Calu3 (cell line): Measurements from ENCODE around the gene HCLS1. TPM values are rescaled to one million over a fixed set of nuclear protein-coding genes. Genes with fewer than 3 reads are reported as not detected.

Experiments used
- BruUV-seq: library from RNA; stranded (reverse); fragments of 400-500 nt; replicated peaks from 2 replicates; lab custom pipeline; 2021; lab: Mats Ljungman, UMichigan
- CTCF ChIA-PET: fragments of 300-600 bp; sonication (Branson Sonifier 250); formaldehyde crosslinking; loops from one replicate; lab custom pipeline; 2022; ENCODE audit warnings: antibody characterized with exemption; lab: Charles Lee
- DNase-seq: peaks from one replicate; pipeline ENCODE4 v3.0.0; 2022
- H3K27ac Mint-ChIP-seq: one replicate; pipeline ENCODE4 v1.8.0; 2022; ENCODE audit warnings: mixed read lengths; ENCODE audit not compliant: unreplicated experiment
- H3K27me3 Mint-ChIP-seq: one replicate; pipeline ENCODE4 v1.8.0; 2022; ENCODE audit warnings: mixed read lengths; ENCODE audit not compliant: unreplicated experiment
- H3K36me3 Mint-ChIP-seq: one replicate; pipeline ENCODE4 v1.8.0; 2022; ENCODE audit warnings: mild to moderate bottlenecking, moderate library complexity, mixed read lengths; ENCODE audit not compliant: insufficient read depth, unreplicated experiment
- H3K4me1 Mint-ChIP-seq: one replicate; pipeline ENCODE4 v1.8.0; 2022; ENCODE audit warnings: mild to moderate bottlenecking, low read depth, mixed read lengths; ENCODE audit not compliant: unreplicated experiment
- H3K4me3 Mint-ChIP-seq: one replicate; pipeline ENCODE4 v1.8.0; 2022; ENCODE audit warnings: mild to moderate bottlenecking, low read depth, moderate library complexity, mixed read lengths; ENCODE audit not compliant: unreplicated experiment
- H3K9me3 Mint-ChIP-seq: one replicate; pipeline ENCODE4 v1.8.0; 2022; ENCODE audit warnings: low read depth, mixed read lengths; ENCODE audit not compliant: unreplicated experiment
- CTCF ChIP-seq: fragments of 200-600 bp; IDR thresholded peaks from one replicate; pipeline ENCODE4 v1.8.0; 2022; ENCODE audit warnings: antibody characterized with exemption; ENCODE audit not compliant: unreplicated experiment
- intact Hi-C: fragments of 100-400 bp; cut with micrococcal nuclease; formaldehyde crosslinking; loops from one replicate; pipeline ENCODE4 v1.10.0; 2022; ENCODE audit not compliant: unreplicated experiment
- total RNA-seq: library from RNA; stranded (reverse); gene quantifications from 2 replicates; pipeline ENCODE4 v1.2.3, GENCODE V29; 2022

The HCLS1 gene
- total RNA-seq, 1 experiment from 2014 or later, result 1.2 TPM

- peaks cover 5% of the 10 kb centered on the region for H3K4me1 Mint-ChIP-seq
- H3K27ac Mint-ChIP-seq, result no peak overlapping the region
- TF ChIP-seq CTCF, result no peak
- no peaks in the 10 kb centered on the region for H3K36me3 Mint-ChIP-seq
- intact Hi-C loops, result no loop called here
- H3K4me3 Mint-ChIP-seq, result no peak overlapping the region
- CTCF ChIA-PET, result no interaction called here
- BruUV-seq, result no TSS peak
- no peaks in the 10 kb centered on the region for H3K9me3 Mint-ChIP-seq
- no peaks in the 10 kb centered on the region for H3K27me3 Mint-ChIP-seq
- DNase-seq, result no peak
Measured at GRCh38 chr3:121654493-121655385, 6.0 kb downstream of the HCLS1 start.

- peaks cover 5% of the 10 kb centered on the region for H3K4me1 Mint-ChIP-seq
- no peaks in the 10 kb centered on the region for H3K36me3 Mint-ChIP-seq
- H3K9me3 Mint-ChIP-seq, result no peaks in the 10 kb centered on the region
- no peaks in the 10 kb centered on the region for H3K27me3 Mint-ChIP-seq
- intact Hi-C loops, result no loop called here
- no TSS peak for BruUV-seq
- DNase-seq, result no peak
- no peak for TF ChIP-seq CTCF
- no peak overlapping the region for H3K4me3 Mint-ChIP-seq
- CTCF ChIA-PET, result no interaction called here
- no peak overlapping the region for H3K27ac Mint-ChIP-seq
Measured at GRCh38 chr3:121651684-121652083, 9.0 kb downstream of the HCLS1 start.

GRCh38 chr3:121649645-121650044 lies 11.1 kb downstream of the HCLS1 start:
- no peak overlapping the region for H3K27ac Mint-ChIP-seq
- no peaks in the 10 kb centered on the region for H3K27me3 Mint-ChIP-seq
- no peaks in the 10 kb centered on the region for H3K36me3 Mint-ChIP-seq
- H3K9me3 Mint-ChIP-seq, result no peaks in the 10 kb centered on the region
- CTCF ChIA-PET, result no interaction called here
- no peak overlapping the region for H3K4me3 Mint-ChIP-seq
- TF ChIP-seq CTCF, result no peak
- no peak for DNase-seq
- intact Hi-C loops, result no loop called here
- H3K4me1 Mint-ChIP-seq, result peaks cover 5% of the 10 kb centered on the region
- no TSS peak for BruUV-seq

GRCh38 chr3:121648219-121648958 lies 12.3 kb downstream of the HCLS1 start:
- no peaks in the 10 kb centered on the region for H3K36me3 Mint-ChIP-seq
- peaks cover 5% of the 10 kb centered on the region for H3K4me1 Mint-ChIP-seq
- no peak for DNase-seq
- no peak for TF ChIP-seq CTCF
- no peaks in the 10 kb centered on the region for H3K9me3 Mint-ChIP-seq
- no peak overlapping the region for H3K27ac Mint-ChIP-seq
- no peak overlapping the region for H3K4me3 Mint-ChIP-seq
- no peaks in the 10 kb centered on the region for H3K27me3 Mint-ChIP-seq
- CTCF ChIA-PET, result no interaction called here
- no TSS peak for BruUV-seq
- intact Hi-C loops, result no loop called here
